ENCODE data around the gene TXNRD1. TPM values are rescaled to one million over a fixed set of nuclear protein-coding genes. Genes with fewer than 3 reads are reported as not detected.

The TXNRD1 gene
- total RNA-seq, 1 donor from 2014 or later, result 105 TPM

- H3K4me3 Mint-ChIP-seq (ENCODE audit: unreplicated experiment), result no peak overlapping the region
- H3K36me3 Mint-ChIP-seq (ENCODE audit: low read depth, unreplicated experiment), result peaks cover 9% of the 10 kb centered on the region
- H3K27me3 Mint-ChIP-seq (ENCODE audit: unreplicated experiment), result no peaks in the 10 kb centered on the region
- H3K9me3 Mint-ChIP-seq (ENCODE audit: unreplicated experiment), result no peaks in the 10 kb centered on the region
- TF ChIP-seq CTCF (IDR thresholded peaks at IDR 0.05; ENCODE audit: unreplicated experiment), result no peak
- H3K4me1 Mint-ChIP-seq (ENCODE audit: unreplicated experiment), result peaks cover 9% of the 10 kb centered on the region
- no peak for DNase-seq (ENCODE audit: low spot score)
- no peak overlapping the region for H3K27ac Mint-ChIP-seq (ENCODE audit: unreplicated experiment)
Observed at GRCh38 chr12:104309446-104309993, 93.9 kb downstream of the TXNRD1 start.

- Mint-ChIP-seq H3K4me3 (ENCODE audit: unreplicated experiment) (no peak overlapping the region), H3K27ac (ENCODE audit: unreplicated experiment) (no peak overlapping the region), H3K4me1 (ENCODE audit: unreplicated experiment) (peaks cover 7% of the 10 kb centered on the region), H3K27me3 (ENCODE audit: unreplicated experiment) (no peaks in the 10 kb centered on the region), H3K36me3 (ENCODE audit: low read depth, unreplicated experiment) (peaks cover 20% of the 10 kb centered on the region), H3K9me3 (ENCODE audit: unreplicated experiment) (no peaks in the 10 kb centered on the region)
- no peak for TF ChIP-seq CTCF (IDR thresholded peaks at IDR 0.05; ENCODE audit: unreplicated experiment)
- no peak for DNase-seq (ENCODE audit: low spot score)
Observed at GRCh38 chr12:104310751-104311633, 95.4 kb downstream of the TXNRD1 start.

GRCh38 chr12:104312202-104312601 is 96.6 kb downstream of the TXNRD1 start:
- DNase-seq (ENCODE audit: low spot score), result no peak
- H3K27ac Mint-ChIP-seq (ENCODE audit: unreplicated experiment), result no peak overlapping the region
- no peak overlapping the region for H3K4me3 Mint-ChIP-seq (ENCODE audit: unreplicated experiment)
- no peaks in the 10 kb centered on the region for H3K9me3 Mint-ChIP-seq (ENCODE audit: unreplicated experiment)
- no peaks in the 10 kb centered on the region for H3K4me1 Mint-ChIP-seq (ENCODE audit: unreplicated experiment)
- H3K27me3 Mint-ChIP-seq (ENCODE audit: unreplicated experiment), result no peaks in the 10 kb centered on the region
- H3K36me3 Mint-ChIP-seq (ENCODE audit: low read depth, unreplicated experiment), result peaks cover 25% of the 10 kb centered on the region
- no peak for TF ChIP-seq CTCF (IDR thresholded peaks at IDR 0.05; ENCODE audit: unreplicated experiment)

- no peaks in the 10 kb centered on the region for H3K9me3 Mint-ChIP-seq (ENCODE audit: unreplicated experiment)
- H3K27me3 Mint-ChIP-seq (ENCODE audit: unreplicated experiment), result no peaks in the 10 kb centered on the region
- DNase-seq (ENCODE audit: low spot score), result no peak
- H3K36me3 Mint-ChIP-seq (ENCODE audit: low read depth, unreplicated experiment), result peaks cover 25% of the 10 kb centered on the region
- no peak for TF ChIP-seq CTCF (IDR thresholded peaks at IDR 0.05; ENCODE audit: unreplicated experiment)
- no peaks in the 10 kb centered on the region for H3K4me1 Mint-ChIP-seq (ENCODE audit: unreplicated experiment)
- no peak overlapping the region for H3K4me3 Mint-ChIP-seq (ENCODE audit: unreplicated experiment)
- no peak overlapping the region for H3K27ac Mint-ChIP-seq (ENCODE audit: unreplicated experiment)
Observed at GRCh38 chr12:104312654-104313053, 97.1 kb downstream of the TXNRD1 start.
